ENCODE data around the gene DNASE2. TPM values are rescaled to one million over a fixed set of nuclear protein-coding genes. Genes with fewer than 3 reads are reported as not detected.

The DNASE2 gene
- total RNA-seq, 4 donors from 2014 or later, result 26.6 to 37.4 (median 31.2) TPM

DNA sequence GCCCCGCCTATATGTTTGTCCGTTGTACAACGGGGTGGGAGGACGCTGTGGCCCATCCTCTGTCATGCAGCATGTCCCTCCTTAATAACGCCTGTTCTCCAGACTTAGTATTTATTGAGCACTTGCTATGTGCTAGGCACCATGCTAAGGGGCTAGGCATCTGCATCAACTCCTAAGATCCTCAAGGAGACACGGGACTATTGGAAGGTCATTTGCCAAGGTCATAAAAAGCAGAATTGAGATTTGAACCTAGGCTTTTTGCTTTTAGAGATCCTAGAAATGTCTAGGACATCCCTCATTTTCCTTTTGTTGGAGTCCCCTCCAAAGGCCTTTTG, 44.8 kb downstream of the DNASE2 start:
- Histone ChIP-seq H3K36me3 (no peaks in the 10 kb centered on the region), H3K9me3 (no peaks in the 10 kb centered on the region), H3K4me3 (no peak overlapping the region), H3K27ac (replicated peaks in 1 of 4) (no peak overlapping the region), H3K4me1 (peaks cover 20 to 71% (median 51%) of the 10 kb centered on the region in 4 donors), H3K27me3 (peaks cover 0 to 100% (median 89%) of the 10 kb centered on the region in 4 donors)
- intact Hi-C loops (cut with DNase I), result no loop called here
- 34% methylated on average over 3 of the region's 6 CpGs for WGBS
- no peak for DNase-seq (ENCODE audit: extremely low spot score)
- TF ChIP-seq POLR2A (IDR thresholded peaks at IDR 0.05; ENCODE audit: low read depth) (no peak), POLR2AphosphoS5 (IDR thresholded peaks at IDR 0.05) (no peak), EP300 (IDR thresholded peaks at IDR 0.05) (no peak)
- TF ChIP-seq, protein P1, sequence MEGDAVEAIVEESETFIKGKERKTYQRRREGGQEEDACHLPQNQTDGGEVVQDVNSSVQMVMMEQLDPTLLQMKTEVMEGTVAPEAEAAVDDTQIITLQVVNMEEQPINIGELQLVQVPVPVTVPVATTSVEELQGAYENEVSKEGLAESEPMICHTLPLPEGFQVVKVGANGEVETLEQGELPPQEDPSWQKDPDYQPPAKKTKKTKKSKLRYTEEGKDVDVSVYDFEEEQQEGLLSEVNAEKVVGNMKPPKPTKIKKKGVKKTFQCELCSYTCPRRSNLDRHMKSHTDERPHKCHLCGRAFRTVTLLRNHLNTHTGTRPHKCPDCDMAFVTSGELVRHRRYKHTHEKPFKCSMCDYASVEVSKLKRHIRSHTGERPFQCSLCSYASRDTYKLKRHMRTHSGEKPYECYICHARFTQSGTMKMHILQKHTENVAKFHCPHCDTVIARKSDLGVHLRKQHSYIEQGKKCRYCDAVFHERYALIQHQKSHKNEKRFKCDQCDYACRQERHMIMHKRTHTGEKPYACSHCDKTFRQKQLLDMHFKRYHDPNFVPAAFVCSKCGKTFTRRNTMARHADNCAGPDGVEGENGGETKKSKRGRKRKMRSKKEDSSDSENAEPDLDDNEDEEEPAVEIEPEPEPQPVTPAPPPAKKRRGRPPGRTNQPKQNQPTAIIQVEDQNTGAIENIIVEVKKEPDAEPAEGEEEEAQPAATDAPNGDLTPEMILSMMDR (IDR thresholded peaks at IDR 0.05), result no peak

DNA sequence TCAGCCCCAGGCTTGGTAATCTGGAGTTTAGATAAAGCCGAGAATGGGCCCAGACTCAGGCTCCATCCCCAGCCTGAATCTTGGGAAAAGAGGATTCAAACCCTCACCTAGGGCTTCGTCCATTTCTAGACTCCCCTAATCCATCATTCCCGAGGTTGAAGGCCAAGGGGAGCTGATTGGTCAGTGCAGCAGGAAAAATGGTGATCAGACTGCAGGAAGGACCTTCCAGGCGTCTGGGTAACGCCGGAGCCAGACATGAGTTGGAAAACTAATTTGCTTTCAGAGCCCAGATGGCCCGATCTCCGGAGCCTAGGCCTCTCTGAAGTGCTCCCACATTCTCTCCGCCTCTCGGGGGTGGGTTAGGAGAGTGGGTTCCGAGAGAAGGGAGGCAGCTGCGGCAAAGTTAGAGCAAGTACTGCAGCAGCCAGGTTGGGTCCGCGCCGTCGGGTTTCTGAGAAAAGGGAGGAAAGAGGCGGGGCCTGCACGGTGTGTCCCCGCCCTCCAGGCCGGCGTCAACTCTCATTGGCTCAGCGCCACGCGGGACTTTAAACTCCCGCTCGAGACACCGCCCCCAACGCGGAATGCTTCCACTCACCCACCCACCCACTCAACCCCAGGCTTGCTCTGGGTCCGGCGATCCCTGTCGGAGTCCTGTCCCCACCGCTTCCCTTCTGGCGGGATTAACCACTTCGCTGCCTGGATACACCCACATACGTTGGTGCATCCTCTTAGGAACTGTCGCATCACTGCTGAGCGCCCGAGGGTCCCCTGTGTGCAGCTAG, 46.1 kb downstream of the DNASE2 start:
- intact Hi-C loops (cut with DNase I), result no loop called here
- DNase-seq (ENCODE audit: extremely low spot score), result no peak
- WGBS, result 9% methylated on average over 23 of the region's 39 CpGs
- H3K27ac ChIP-seq (replicated peaks in 1 of 4), result no peak overlapping the region
- peaks cover 0 to 100% (median 89%) of the 10 kb centered on the region in 4 donors for H3K27me3 ChIP-seq
- TF ChIP-seq EP300 (IDR thresholded peaks at IDR 0.05), result no peak
- TF ChIP-seq POLR2A (IDR thresholded peaks at IDR 0.05; ENCODE audit: low read depth), result no peak
- TF ChIP-seq, protein P1 (IDR thresholded peaks at IDR 0.05), result no peak
- TF ChIP-seq POLR2AphosphoS5 (IDR thresholded peaks at IDR 0.05), result no peak
- no peaks in the 10 kb centered on the region for H3K36me3 ChIP-seq
- no peak overlapping the region for H3K4me3 ChIP-seq
- H3K4me1 ChIP-seq, result peaks cover 14 to 59% (median 40%) of the 10 kb centered on the region in 4 donors
- no peaks in the 10 kb centered on the region for H3K9me3 ChIP-seq

DNA sequence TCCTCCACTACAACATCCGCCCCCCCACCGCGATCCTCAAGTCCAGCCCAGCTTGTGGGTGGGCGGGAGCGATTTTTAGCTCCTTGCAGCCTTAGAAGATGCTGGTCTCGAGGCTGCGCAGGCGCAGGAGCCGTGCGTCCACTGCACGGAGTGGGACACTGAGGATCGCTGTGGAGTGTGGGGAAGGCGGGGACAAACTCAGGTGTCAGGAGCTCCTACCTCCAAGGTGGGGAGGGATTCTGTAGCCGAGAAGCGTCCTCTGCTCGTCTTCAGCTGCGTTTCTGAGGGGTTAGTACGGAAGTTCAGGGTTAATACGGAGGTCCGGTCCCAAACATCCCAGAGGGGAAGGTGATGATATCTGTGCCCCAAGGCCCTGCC, 46.7 kb downstream of the DNASE2 start, which contains the start of gene RTBDN:
TSS of gene RTBDN (minus strand) at position 14 of the 378 bp plus-strand sequence. CDS start 4,600 bp downstream, outside the sequence.
- DNase-seq (ENCODE audit: extremely low spot score), result no peak
- intact Hi-C loops (cut with DNase I), result no loop called here
- Histone ChIP-seq H3K27ac (replicated peaks in 1 of 4) (no peak within 1 kb of the TSS), H3K4me1 (peaks cover 14 to 59% (median 40%) of the 10 kb centered on the region in 4 donors), H3K27me3 (peaks cover 0 to 100% (median 89%) of the 10 kb centered on the region in 4 donors), H3K9me3 (no peaks in the 10 kb centered on the region), H3K36me3 (no peaks in the 10 kb centered on the region), H3K4me3 (peak within 1 kb of the TSS; percentile 48 to 59 (median 51))
- 16% methylated on average over 17 of the region's 20 CpGs for WGBS
- TF ChIP-seq, protein P1 (IDR thresholded peaks at IDR 0.05), result no peak
- no peak for TF ChIP-seq EP300 (IDR thresholded peaks at IDR 0.05)
- TF ChIP-seq POLR2AphosphoS5 (IDR thresholded peaks at IDR 0.05), result no peak
- no peak for TF ChIP-seq POLR2A (IDR thresholded peaks at IDR 0.05; ENCODE audit: low read depth)

DNA sequence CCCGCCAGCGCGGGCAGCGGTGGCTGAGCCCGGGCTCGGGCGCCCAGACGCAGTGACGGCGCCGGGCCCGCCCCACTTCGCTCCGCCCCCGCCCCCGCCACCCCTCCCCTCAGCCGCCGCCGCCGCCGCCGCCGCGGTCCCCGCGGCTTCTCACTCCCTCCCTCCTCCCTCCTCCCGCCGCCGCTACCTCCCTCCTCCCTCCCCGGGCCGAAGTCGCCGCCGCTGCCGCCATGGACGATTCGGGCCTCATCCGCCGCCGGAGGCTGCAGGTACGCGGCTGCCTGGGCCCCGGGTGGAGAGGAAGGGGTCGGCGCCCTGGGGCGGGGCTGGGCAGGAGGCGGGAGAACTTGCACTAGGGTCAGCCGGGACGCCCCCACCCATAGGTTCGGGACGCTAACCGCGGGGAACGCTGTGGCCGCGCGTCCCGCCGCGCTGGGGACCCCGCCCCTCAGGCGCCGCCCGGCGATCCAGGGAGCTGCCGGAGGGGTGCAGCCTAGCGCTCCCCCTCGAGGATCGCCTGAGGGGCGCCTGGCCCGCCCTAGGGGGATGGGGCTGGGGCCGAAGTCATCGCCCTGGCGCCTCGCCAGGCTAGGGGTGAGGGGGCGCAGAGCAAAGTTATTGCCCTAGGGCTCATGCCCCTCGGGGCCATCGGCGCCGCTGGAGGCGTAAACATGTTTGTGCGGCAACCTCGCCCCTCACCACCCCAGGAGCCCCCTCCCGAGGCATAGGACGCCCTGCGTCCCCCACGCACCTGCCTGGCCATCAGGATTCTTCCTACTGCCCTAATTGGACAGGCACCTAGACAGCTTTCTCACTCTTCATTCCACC, 47.3 kb downstream of the DNASE2 start:
- TF ChIP-seq, protein P1 (IDR thresholded peaks at IDR 0.05), result no peak
- TF ChIP-seq EP300 (IDR thresholded peaks at IDR 0.05) (no peak), POLR2A (IDR thresholded peaks at IDR 0.05; ENCODE audit: low read depth) (no peak), POLR2AphosphoS5 (IDR thresholded peaks at IDR 0.05) (no peak)
- Histone ChIP-seq H3K27ac (replicated peaks in 1 of 4) (no peak overlapping the region), H3K9me3 (no peaks in the 10 kb centered on the region), H3K27me3 (peaks cover 0 to 100% (median 89%) of the 10 kb centered on the region in 4 donors), H3K36me3 (no peaks in the 10 kb centered on the region), H3K4me3 (peak overlapping the region; percentile 48 to 59 (median 51)), H3K4me1 (peaks cover 14 to 57% (median 39%) of the 10 kb centered on the region in 4 donors)
- intact Hi-C loops (cut with DNase I), result no loop called here
- WGBS, result 3% methylated on average over 11 of the region's 87 CpGs
- DNase-seq (ENCODE audit: extremely low spot score), result no peak

Data from esophagus muscularis mucosa (tissue), 4 donors.